ENCODE data around the gene CNNM3.

Gene CNNM3

DNA sequence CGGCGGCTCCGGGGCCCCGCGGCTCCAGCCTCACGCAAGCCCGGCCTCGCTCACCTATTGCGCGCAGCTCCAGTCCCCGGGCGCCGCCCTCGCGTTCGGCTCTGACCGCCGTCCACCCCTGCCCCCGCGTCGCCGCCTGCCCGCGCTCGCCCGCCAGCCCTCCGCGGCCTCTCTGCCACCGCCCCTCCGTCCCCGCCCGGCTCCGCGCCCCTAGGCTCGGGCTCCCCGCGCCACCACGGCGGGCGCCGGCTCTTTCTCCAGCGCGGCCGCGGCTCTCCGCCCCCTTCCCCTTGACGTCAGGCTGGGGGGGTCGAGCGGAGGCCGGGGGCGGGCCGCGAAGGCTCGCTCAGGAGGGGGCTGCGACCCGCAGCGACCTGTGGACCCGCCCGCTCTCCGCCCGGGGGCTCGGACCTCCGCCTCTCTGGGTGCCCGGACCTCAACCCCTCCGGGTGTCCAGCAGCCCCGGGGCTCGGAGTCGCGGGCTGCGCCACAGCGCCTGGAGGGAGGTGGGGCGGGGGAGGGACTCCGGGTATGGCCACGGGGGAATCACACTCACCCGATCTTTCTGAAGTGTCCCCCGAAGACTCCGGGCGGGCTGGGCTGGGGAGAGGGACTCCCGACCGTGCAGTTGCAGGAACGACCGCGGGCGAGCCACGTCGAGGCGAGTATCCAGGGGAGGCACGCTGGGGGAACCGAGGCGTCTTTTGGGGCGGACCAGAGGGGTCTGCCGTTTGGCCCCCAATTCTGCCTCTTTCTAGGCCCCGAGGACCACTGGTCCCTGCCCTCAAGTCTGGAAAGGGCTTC is 54.0 kb downstream of the CNNM3 start, which contains the start of gene SEMA4C:
SEMA4C (minus strand) TSS at position 259 of the 804 bp plus-strand sequence. CDS start 2,194 bp downstream, outside the sequence.
- in situ Hi-C loops (cut with MboI; ENCODE audit: low pct_unique_long_range_greater_than_20kb, low sequenced_read_pairs) = no loop called here
- DNase-seq = no peak

DNA sequence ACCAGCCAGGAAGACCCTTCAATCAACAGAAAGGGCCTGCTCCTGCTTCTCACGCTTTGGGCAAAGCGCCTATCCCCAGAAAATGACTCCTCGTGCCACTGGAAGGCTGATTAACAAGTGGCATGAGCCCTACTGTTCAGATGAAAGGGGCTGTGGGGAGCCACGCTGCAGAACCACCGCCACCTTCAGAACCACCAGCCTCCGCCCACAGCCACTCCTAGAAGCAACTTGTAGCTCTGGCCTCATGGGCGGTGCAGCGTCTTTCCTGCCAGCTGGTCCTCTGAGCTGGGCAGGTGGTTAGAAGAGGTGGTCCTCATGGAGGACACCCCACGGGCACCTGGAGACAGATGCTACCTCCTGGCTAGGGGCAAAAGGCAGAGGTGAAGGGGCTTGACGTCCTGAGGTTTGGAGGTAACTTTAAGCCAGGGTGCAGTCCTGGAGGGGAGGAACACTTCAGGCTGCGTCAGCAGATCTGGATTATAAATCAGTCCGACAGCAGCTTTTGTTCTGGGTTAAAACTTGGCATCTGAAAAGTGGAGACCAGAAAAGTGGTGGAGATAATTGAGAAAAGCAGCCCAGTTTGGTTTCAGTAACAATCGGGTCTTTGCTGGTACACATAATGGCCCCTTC is 54.7 kb downstream of the CNNM3 start:
- in situ Hi-C loops (cut with MboI; ENCODE audit: low pct_unique_long_range_greater_than_20kb, low sequenced_read_pairs) = no loop called here
- DNase-seq = no peak

DNA sequence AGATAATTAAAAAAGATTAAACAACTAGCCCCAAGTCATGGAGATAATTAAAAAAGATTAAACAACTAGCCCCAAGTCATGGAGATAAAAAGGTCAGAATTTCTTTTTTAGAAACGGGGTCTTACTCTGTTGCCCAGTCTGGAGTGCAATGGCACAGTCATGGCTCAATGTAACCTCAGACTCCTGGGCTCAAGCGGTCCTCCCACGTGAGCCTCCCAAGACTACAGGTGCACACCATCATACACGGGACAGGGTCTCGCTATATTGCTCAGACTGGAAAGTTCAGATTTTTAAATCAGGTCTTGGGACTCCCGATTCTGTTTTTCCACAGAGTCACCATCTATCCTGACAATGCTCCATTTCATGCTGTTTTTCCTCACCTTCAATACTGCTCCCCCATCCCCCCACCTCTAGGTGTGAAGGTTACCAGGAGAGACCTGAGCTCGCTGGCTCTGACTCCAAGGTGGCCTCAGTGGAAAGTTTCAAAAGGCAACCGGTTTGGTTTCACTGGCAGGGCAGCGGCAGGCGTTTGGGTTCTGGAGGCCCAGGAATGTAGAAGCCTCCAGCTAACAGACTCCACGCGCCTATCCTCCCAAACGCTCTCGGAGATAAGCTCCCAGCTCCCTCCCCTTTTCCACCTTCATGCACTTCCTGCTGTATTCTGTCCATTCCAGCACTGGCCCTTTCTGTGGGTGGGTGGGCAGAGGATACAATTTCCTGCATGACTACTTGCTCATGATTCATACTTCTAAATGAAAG is 56.7 kb downstream of the CNNM3 start:
- no peak for DNase-seq
- in situ Hi-C loops (cut with MboI; ENCODE audit: low pct_unique_long_range_greater_than_20kb, low sequenced_read_pairs) = no loop called here

DNA sequence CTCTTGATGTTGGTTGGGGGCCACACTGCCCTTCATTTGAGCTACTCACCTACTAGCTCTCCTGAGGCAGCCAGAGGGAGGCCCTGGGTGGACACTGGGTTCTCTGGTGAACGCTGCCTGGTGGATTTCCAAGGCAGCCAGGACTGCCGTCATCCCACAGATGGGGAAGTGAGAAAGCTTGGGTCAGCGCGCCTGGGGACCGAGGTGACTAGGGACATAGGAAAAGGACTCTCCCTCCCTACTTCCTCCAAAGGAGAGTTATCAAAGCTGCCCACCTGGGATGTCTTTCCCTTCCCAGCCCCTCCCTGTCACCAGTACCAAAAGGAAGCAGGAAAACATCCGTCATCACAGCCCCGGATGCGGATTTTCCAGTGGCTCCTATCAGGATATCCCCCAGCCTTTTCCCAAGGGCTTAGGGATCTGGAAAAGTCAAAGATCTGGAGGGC is 57.6 kb downstream of the CNNM3 start:
- in situ Hi-C loops (cut with MboI; ENCODE audit: low pct_unique_long_range_greater_than_20kb, low sequenced_read_pairs) = no loop called here

DNA sequence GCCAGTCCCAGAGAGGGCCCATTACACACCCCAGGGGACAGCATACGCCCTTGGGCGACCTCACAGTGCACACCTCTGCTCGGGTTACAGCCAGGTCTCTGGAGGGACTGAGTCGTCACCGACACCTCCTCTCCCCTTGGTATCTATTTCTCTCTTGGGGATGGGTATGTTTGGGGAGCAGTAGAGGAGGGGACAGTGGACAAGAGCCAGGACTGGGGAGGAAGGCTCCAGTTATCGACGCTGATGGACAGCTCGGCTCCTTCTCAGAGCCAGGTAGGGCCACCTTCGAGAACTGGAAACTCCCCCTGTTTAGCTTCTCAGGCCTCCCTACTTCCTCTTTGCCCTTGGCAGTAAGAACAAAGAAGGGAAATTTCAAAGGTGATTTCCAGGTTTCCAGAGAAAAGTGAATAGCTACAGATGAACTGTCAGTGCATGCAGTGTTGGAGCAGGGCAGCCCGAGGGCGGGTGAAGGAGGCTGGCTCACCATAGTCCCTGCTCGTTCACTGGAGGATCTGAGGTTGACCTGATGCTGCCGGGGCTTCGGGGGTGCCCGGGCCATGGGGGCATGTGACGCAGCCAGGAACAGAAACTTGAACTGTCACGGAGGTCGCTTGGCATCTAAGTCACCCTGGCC is 58.2 kb downstream of the CNNM3 start:
- DNase-seq = no peak
- in situ Hi-C loops (cut with MboI; ENCODE audit: low pct_unique_long_range_greater_than_20kb, low sequenced_read_pairs) = no loop called here

More for the DNA sequence above, 57.6 kb downstream of the CNNM3 start:
- DNase-seq = no peak

DNA sequence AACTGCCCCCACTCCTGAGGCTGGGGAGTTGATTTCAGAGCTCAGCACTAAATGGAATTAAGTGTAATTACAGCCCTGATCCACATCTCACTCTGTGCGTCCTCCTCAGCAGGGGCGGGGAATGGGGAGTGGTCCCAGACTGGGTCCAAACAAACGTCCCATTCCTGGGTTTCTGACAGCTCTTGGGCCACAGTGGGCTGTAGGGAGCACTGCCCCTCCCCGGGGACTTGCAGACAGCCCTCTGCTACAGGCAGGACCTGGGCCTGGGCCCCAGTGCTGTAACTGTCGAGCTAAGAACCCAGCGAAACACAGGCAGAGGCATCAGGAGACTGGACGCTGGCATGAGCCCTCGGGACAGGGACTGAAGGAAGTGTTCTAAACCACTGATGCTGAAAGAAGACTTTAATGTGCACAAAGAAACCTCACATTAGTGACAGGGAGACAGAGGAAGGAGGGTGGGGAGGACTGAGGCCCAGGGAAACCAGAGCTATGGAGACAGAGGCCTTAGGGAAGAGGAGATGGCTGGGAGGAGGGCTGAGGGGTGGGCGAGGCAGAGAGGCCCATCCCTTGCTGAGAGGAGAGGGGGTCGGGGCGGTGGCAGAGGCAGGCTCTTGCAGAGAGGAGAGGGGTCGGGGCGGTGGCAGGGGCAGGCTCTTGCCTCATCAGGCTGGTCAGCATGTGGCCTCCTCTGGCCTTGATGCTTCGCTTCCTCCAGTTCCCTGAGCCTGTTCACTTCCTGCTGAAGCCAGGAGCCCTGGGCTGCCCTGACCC is 59.6 kb downstream of the CNNM3 start:
- in situ Hi-C loops (cut with MboI; ENCODE audit: low pct_unique_long_range_greater_than_20kb, low sequenced_read_pairs) = no loop called here
- DNase-seq = no peak

DNA sequence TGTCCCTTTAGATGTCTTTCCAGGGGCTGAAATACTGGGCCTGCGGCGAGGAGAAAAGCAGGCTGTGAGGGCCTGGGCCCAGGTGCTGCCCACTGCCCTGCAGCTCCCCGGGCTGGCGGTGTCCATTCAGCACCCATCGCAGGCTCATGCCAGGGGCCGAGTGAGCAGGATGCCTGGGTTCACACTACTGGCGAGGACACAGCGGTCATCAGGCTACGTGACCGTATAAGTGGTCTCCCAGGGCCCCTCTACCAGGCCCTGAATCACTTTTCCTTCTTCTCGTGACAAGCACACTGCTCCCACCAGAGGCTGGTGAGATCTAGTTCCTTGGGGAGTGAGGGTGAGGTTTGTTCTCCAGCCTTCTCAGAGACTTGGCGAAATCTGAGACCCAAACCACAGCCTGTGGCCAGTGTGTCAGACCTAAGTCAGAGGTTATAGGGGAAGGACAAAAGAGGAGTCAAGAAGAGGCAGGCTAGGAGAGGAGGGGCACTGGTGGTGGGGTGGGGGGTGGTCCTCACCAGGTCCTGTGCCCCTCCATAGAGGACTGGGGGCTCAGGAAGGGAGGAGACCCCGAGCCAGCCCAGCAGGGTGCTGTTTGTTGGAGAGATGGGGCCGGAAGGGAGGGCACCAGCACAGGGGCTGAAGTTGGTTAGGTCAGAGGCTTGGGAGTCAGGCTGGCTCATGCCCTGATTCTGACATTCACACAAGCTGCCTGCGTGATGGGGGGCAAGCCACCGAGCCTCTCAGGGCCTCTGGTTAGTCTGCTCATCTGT is 60.4 kb downstream of the CNNM3 start:
- DNase-seq = no peak
- in situ Hi-C loops (cut with MboI; ENCODE audit: low pct_unique_long_range_greater_than_20kb, low sequenced_read_pairs) = no loop called here

DNA sequence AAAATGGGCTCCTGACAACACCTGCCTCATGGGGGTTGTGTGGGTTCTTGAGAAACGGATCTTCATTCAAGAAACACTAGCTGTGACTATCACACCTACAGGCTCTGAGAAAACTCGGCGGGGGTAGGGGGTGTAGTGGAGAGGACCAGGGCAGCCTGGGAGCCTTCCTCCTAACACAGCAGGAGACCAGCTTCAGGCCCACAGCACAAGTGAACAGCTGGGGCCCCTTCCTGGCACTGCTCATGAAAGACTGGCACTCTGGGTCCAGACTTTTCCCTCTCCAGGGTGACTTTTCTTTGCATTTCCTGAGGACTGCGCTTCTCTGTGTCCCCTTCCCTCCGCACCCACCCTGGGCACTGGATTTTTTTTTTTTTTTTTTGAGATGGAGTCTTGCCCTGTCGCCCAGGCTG is 61.0 kb downstream of the CNNM3 start:
- in situ Hi-C loops (cut with MboI; ENCODE audit: low pct_unique_long_range_greater_than_20kb, low sequenced_read_pairs) = no loop called here

DNA sequence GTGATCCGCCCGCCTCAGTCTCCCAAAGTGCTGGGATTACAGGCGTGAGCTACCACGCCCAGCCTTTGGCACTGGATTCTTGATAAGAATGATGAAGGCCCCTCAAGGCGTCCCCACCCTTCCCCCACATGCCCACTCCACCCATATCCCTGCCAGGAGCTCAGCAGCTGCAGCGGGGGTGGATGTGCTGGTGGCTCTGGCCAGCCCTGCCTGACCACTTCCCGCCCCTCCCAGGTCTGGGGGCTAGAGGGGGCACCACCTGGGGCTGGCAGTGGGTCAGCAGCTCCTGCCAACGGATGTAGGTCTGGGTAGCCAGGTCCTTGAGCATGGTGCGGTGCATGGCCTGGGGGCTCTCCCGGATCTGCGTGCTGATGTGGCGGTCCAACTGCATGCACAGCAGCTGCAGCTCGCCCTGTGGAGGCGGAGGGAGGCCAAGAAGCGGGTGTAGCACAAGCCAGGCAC is 61.6 kb downstream of the CNNM3 start:
- in situ Hi-C loops (cut with MboI; ENCODE audit: low pct_unique_long_range_greater_than_20kb, low sequenced_read_pairs) = no loop called here
- no peak for DNase-seq

More for the DNA sequence above, 61.0 kb downstream of the CNNM3 start:
- no peak for DNase-seq

DNA sequence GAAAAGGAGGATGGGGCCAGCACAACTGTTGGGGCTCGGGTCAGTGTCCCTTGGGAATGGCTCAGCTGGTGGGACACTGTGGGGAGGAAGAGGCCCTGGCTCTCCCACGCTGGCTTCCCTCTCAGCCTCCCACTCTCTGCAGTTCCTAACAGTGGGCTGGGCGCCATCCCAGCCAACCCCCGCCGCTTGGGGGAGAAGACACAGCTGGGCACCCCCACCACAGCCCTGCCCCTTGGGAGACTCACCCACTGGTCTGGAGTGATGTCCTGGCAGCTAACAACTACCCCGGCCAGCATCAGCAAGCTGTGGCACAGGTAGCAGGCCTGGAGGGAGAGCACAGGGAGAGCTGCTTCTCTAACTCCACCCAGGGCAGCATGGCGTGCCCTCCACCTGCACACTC is 62.1 kb downstream of the CNNM3 start:
- no peak for DNase-seq
- in situ Hi-C loops (cut with MboI; ENCODE audit: low pct_unique_long_range_greater_than_20kb, low sequenced_read_pairs) = no loop called here

DNA sequence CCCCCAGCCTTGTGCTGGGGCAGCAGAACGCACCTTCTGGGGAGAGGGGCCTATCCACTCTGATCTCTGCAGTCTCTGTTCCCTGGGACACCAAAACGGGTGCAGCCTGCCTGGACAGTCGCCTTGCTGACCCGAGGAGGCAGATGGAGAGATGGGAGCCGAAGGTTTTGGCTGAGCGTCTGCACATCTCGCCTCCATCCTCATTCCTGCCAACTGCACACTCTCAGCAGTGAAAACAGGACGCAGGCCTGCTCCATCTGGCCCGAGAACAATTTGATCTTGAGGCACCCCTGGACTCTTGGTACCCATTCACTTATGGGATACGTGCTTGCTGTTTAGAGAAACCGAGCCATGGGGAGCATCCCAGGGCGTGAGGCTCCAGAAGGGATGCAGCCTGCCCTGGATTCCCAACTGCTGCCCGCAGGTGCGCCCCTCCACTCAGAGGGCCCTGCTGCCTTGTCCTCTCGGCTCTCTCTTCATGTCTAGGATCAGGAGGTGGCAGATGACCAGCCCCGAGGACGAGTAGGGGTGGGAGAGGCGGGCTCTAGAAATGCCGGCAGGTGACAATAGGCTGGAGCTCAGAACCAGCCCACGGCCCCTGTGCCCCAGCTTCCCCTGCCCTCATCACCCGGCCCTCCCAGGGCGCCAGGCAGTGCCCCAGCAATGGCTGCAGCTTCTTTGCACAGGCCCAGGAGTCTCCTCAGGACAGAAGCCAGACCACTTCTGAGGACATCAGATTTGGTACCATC is 62.9 kb downstream of the CNNM3 start:
- in situ Hi-C loops (cut with MboI; ENCODE audit: low pct_unique_long_range_greater_than_20kb, low sequenced_read_pairs) = no loop called here
- DNase-seq = no peak

DNA sequence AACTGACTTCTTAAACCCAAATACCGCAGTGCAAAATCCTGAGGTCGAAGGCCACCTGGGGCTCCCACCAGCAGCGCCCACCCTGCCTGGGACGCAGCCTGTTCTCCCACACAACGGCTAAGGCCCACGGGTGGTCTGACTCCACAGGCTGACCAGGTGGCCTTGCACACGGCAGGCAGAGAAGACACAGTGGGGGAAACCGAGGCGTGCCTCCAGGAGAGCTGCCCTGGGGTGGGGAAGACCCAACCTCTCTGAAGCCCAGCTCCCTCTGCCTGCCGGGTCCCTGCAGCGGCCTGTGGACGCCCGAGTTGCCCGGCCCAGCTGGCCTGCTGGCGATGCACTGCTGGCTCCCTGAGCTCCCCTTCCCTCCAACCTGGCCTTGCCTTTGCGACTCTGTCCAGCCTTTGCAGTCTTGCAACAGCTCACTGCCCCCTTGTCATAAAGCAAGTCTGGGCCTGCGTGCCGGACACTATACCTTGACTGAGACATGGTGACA is 63.5 kb downstream of the CNNM3 start:
- DNase-seq = no peak
- in situ Hi-C loops (cut with MboI; ENCODE audit: low pct_unique_long_range_greater_than_20kb, low sequenced_read_pairs) = no loop called here

DNA sequence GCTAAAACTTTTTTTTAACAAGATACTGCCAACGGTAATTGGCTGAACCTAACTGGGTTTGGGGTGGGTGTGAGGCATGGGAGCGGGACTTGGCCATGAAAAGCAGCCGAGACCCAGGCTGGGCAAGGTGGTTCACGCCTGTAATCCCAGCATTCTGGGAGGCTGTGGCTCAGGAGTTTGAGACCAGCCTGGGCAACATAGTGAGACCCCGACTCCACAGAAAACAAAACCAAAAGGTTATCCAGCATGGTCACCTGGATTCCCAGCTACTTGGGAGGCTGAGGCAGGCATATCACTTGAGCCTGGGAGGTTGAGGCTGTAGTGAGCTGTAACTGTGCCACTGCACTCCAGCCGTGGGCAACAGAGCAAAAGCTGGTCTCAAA is 64.8 kb downstream of the CNNM3 start:
- in situ Hi-C loops (cut with MboI; ENCODE audit: low pct_unique_long_range_greater_than_20kb, low sequenced_read_pairs) = no loop called here
- DNase-seq = no peak

DNA sequence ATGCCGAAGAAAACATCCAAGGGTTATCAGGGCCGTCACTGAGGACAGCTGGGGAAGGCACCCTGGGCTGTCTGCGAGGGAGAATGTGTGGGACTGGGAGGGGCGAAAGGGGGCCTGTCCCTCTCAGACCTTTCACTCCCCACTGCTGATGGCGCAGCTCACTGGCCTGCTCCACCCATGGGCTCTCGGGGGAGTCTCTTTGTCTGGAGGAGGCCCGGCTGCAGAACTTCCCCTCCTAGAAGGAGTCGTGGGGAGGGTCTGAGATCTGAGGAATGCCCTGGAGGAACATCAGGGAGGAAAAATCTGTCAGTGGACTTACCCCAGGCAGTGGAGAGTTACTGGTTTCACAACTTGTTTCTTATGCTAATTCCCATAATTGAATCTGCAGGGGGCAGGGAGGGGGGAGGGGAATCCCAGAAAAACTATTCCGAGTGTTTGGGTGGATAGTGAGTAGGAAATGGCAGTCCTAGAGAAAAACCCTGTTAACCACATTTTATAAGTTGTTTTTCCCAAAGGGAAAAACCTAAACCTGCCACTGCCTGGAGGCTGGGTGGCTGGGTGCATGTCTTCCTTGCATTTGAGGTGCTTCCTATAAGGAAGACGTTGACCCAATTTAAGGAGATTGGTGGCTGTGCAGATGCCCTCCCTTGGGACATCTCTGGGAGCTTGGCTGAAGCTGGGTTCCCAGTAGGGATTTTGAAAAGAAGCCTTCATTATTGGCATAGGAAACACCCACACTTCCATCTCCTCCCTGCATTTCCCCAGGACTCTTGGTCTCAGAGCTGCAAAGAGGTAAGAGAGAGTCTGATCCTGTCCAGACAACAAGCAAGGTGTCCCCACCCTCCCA is 65.5 kb downstream of the CNNM3 start:
- DNase-seq = no peak
- in situ Hi-C loops (cut with MboI; ENCODE audit: low pct_unique_long_range_greater_than_20kb, low sequenced_read_pairs) = no loop called here

DNA sequence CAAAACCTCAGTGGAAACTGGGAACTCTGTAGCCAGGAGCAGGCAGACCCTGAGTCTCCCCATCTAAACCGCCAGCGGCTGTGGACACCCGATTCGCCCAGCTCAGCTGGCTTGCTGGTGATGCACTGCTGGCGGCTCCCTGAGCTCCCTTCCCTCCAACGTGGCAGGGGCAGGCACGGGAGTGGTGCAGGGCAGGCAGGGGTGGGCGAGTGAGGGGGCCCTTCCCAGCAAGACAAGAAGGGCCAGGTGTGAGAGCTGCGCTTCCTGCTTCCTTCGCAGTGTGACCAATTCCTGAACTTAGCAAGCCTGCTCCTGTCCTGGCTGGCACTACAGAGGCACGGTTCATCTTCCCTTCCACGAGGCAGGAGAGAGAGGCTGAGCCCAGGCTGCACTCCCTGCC is 66.2 kb downstream of the CNNM3 start:
- DNase-seq = no peak
- in situ Hi-C loops (cut with MboI; ENCODE audit: low pct_unique_long_range_greater_than_20kb, low sequenced_read_pairs) = no loop called here

DNA sequence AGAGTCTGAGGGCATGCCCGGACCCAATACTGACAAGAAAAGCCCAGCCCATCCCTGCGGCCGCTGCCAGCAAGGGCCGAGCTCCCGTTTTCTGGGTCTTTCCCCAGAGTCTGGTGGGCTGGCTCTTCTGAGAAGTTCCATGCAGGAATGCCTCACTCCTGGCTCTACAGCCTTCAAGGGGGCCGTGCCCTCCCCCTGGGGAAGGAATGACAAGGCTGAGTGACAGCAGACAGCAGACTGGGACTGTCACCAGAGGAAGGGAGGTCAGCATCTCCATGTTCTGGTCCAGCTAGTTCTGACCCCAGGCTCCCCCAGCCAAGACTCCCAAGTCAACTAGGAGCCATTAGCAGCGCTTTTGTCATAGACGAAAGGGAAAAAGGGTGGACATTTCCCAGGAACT is 66.8 kb downstream of the CNNM3 start:
- DNase-seq = no peak
- in situ Hi-C loops (cut with MboI; ENCODE audit: low pct_unique_long_range_greater_than_20kb, low sequenced_read_pairs) = no loop called here
